ENCODE results near the gene RSBN1L.

The RSBN1L gene

GRCh38 chr7:77811516-77812289 lies 115.4 kb downstream of the RSBN1L start:
- no peak for DNase-seq

GRCh38 chr7:77812290-77812685 lies 116.0 kb downstream of the RSBN1L start:
- DNase-seq = no peak

- no peak for DNase-seq
These were observed 116.9 kb downstream of the RSBN1L start for GRCh38 chr7:77813180-77813579.

- DNase-seq = no peak
These were observed 122.8 kb downstream of the RSBN1L start for GRCh38 chr7:77819021-77819420.

- no peak for DNase-seq
These were observed 124.7 kb downstream of the RSBN1L start for GRCh38 chr7:77820967-77821366.

- DNase-seq = no peak
These were observed 126.0 kb downstream of the RSBN1L start for GRCh38 chr7:77822269-77822668.

- no peak for DNase-seq
These were observed 127.5 kb downstream of the RSBN1L start for GRCh38 chr7:77823787-77824186.

GRCh38 chr7:77824636-77825035 lies 128.4 kb downstream of the RSBN1L start:
- no peak for DNase-seq

- DNase-seq = no peak
These were observed 128.9 kb downstream of the RSBN1L start for GRCh38 chr7:77825131-77825530.

- DNase-seq = no peak
These were observed 130.0 kb downstream of the RSBN1L start for GRCh38 chr7:77826300-77826699.

GRCh38 chr7:77827999-77828398 lies 131.7 kb downstream of the RSBN1L start:
- no peak for DNase-seq

GRCh38 chr7:77830649-77831355 lies 134.5 kb downstream of the RSBN1L start:
- DNase-seq = no peak

- DNase-seq = no peak
These were observed 135.2 kb downstream of the RSBN1L start for GRCh38 chr7:77831481-77831880.

- DNase-seq = no peak
These were observed 135.7 kb downstream of the RSBN1L start for GRCh38 chr7:77831953-77832352.
